ENCODE measurements around the gene GSE1.

The GSE1 gene

DNA sequence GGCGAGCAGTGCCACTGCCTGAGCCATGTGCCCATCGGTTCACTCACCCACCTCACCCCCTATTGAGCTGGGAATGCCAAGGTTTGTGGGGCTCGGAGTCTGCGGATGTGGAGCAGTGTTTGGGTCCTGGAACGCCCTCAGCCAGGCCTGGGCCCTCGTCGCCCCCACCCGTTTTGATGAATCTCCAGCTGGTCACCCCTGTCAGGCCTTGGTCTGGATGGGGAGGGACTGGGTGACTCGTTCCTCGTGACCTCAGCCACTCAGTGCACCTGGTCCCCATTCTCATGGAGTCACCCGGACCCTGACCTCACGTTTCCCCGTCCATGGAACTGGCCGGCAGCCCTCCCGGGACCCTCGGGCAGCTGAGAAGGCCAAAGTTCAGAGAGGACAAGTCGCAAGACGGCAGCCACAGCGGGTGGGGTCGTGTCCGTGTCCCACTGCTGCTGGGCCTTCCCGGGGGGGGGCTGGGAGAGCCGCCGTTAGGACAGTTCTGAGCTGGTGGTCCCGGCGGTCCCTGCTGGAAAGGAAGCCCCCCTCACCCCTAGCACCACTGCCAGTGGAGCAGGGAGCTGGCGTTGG lies 23.2 kb downstream of the GSE1 start:
- no peak for FAIRE-seq

GRCh38 chr16:85637061-85637807 lies 24.1 kb downstream of the GSE1 start:
- no peak for FAIRE-seq

- FAIRE-seq: no peak
Measured at GRCh38 chr16:85637808-85638647, 24.9 kb downstream of the GSE1 start.

DNA sequence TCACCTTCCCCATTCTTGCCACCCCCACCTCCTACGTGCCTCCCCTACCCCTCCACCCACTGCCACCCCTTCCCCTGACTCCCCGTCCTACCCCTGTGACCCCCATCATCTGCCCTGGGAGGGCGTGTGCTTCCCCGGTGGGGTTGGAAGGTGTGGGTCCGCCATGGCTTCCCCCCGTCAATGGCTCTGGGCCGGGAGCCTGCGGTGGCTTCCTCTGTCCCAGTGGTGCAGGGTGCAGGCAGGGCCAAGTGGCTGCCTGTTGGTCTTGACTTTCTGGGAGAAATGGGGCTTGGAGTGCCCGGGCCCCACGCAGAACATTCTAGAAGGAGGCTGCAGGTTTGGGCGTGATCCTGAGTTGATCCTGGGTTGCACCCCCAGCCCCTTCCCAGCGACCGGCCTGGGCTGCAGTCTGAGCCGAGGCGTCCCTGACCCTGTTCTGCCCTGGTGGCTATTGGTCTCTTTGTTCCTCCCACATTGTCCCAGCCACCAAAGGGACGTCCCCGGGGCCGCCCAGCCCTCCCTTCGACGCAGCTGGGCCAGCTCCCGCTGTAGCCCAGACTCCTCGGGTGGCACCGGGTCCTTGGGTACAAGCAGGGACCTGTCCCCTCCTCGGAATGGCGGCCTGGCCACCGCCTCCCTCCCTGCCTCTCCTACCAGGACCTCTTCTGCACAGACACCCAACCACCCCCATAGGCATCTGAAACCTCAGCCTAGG lies 25.7 kb downstream of the GSE1 start:
- no peak for FAIRE-seq

GRCh38 chr16:85639529-85640253 lies 26.6 kb downstream of the GSE1 start:
- FAIRE-seq: no peak

DNA sequence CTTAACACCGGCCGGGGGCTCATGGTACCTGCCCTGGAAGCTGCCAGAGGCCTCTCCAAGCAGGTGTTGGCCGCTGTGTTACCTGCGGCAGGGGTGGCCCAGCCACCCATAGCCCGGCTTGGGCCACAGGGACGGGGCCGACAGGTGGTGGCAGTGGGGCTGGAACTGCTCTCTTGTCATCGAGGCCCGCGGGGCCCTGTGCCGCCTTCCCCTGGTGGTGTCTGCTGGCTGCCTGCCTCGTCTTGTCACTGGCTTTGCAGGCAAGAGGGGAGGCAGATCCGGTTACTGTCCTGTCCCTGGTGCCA lies 27.1 kb downstream of the GSE1 start:
- FAIRE-seq: no peak

GRCh38 chr16:85640585-85640984 lies 27.5 kb downstream of the GSE1 start:
- no peak for FAIRE-seq

GRCh38 chr16:85641305-85641704 lies 28.2 kb downstream of the GSE1 start:
- no peak for FAIRE-seq

- FAIRE-seq: no peak
Measured at GRCh38 chr16:85641776-85642176, 28.7 kb downstream of the GSE1 start.

- FAIRE-seq: no peak
Measured at GRCh38 chr16:85642762-85643358, 29.7 kb downstream of the GSE1 start.

DNA sequence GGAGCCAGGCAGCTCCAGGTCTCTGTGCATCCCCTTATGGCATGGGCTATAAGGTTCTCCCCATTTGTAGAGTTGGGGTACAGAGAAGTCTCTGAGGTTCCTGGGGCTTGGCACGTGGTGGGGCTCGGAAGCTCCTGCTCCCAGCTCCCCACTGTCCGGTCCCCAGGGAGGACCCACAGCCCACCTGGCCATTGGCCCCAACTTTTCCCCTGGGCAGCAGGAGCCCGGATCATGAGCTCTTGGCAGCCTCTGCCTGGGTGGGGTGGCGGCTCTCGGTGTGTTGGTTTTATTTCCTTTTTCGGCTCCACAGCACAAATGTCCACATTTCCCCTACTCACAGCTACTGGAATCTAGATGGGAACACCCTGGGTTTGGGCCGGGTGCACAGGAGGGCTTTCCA lies 30.5 kb downstream of the GSE1 start:
- FAIRE-seq: no peak

DNA sequence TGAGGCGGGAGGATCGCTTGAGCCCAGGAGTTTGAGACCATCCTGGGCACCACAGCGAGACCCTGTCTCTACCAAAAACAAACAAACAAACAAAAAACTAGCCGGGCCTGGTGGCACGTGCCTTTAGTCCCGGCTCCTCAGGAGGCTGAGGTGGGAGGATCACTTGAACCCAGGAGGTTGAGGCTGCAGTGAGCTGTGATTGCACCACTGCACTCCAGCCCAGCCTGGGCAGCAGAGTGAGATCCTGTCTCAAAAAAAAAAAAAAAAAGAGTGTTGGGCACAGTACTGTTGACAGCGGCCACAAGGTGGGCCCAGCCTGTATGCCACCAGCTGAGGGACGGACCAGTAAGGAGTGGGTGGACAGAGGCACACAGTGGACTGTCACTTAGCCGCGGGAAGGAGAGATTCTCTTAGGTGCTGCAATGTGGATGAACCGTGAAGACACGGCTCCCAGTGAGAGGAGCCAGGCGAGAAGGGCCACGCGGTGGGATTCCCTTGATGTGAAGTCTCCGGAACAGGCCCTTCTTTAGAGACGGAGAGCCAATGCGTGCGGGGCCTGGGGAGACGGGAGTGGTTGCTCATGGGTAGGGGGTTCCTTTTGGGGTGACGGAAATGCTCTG lies 31.1 kb downstream of the GSE1 start:
- FAIRE-seq: no peak

- no peak for FAIRE-seq
Measured at GRCh38 chr16:85645021-85645589, 32.0 kb downstream of the GSE1 start.

DNA sequence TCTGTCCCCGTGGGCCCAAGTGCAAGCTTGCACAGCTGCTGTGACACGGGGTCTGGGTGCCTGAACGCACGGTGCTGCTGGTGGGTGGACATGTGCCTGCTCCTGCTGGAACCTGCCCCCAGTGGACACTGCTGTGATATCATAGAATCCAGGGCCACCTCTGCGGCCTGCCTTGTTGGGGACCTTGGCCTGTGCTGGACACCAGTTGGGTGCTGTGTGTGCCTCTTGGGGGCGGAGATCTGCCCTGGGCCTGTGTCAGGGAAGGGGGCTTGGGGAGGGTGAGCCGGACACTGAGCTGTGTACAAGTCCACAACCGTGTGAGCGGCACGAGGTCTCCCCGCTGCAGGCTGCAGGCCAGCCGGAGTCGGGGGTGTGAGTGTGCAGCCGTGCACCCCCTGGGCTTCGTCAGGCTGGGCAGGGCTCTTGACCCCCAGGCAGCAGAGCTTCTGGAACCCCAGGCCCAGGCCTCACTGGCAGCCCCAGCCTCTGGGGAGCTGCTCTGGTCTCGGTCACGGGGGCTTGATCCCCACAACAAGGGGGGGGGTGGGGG lies 33.3 kb downstream of the GSE1 start:
- FAIRE-seq: no peak

DNA sequence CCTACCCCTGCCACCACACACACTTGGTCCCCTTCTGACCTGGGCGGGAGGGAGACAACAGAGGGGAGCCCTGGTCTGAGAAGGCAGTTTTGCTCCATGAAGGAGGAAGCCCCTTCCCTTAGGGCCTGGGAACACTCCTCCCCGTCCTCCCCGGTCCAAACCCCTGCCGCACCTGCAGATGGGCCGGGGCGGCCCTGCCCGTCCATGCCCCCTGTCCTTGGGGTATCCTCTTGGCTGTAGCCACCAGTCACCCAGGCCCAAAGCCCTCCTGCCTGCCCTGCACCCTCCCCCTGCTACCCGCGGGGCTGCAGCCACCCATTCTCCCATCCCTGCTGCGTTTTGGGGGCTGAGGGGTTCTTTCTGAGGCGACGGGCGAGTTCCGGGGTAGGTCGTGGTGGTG lies 33.9 kb downstream of the GSE1 start:
- no peak for FAIRE-seq

DNA sequence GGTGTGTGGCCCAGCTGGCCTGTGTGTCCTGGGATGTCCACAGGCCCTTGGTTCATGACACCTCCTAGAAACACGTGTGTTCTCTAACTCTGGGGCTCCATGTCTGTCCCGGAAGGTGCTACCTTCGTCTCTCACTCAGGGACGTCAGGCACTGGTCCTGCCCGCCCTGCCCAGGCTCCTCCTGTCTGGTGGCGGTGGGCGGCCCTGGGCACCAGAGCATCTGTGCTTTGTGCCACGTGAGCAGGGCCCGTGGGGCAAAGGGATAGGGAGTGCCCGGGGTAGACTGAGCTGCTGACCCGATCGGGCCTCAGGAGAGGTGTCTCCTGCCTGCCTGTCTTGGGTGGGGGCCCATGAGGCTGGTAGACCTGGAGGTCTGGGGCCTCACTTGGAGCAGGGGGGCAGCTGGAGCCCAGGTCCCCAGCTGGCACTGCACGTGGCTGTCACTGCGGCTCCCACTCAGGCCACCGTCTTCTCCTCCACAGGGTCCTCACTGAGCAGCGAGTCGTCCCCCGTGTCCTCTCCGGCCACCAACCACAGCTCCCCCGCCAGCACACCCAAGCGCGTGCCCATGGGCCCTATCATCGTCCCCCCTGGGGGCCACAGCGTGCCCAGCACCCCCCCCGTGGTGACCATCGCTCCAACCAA lies 35.1 kb downstream of the GSE1 start:
- no peak for FAIRE-seq

DNA sequence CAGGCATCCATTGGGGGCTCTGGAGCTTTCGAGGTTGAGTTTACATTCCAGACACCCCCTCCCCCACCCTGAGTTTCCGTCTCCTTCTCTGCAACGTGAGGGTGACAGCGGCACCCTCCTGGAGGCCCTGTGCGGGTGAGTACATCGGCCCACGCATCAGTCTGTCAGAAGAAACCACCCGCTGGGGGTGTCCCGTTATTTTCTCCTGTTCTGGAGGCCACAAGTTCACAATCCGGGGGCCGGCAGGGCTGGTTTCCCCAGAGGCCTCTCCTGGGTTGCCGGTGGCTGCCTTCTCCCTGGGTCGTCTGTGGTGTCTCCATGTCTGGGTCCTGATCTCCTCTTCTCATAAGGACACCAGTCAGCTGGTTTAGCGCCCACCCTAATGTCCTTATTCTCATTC lies 35.7 kb downstream of the GSE1 start:
- FAIRE-seq: no peak

DNA sequence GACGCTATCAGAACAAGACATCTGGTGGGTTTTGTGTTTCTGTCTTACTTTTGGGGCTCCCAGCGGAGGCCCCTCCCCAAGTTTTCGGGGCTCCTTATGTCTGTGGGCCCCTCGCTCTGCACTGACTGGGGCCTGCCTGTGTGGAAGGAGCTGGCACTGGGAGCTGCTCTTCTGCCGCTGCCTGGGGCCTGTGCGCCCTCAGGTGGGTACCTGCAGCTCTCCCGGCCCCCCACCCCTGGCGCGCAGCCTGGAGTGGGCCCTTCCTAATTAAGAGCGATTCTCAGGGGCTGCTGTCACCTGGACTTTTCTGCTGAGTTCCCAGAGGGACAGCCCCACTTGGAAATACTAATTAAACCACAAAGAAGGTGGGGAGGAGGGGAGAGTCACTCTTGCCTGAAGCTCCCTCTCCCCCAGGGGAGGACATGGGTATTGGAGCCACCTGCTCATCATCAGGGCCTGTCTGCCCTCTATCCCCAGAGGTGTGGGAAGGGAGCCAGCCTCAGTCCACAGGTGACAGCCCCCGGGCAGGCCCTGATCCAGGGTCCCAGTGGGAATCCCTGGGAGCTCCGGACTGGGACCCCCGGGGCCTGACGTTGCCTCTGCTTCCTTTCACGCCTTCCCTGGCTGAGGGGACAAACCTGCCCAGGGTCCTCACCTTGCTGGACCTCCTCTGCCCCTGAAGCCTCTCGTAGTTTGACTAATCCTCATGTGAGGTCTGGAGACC lies 36.5 kb downstream of the GSE1 start:
- no peak for FAIRE-seq

- no peak for FAIRE-seq
Measured at GRCh38 chr16:85650135-85650843, 37.2 kb downstream of the GSE1 start.
